HG03097 (cell line): Measurements from ENCODE around the gene C19orf25.
"Not testable (repeated sequence)": the region's sequence is repeated elsewhere in the genome, so short reads cannot be mapped to it uniquely, and the experiment has no call there.

ENCODE experiments used
- ATAC-seq: cut with Tn5 transposase; IDR thresholded peaks from one replicate; pipeline ENCODE4 v1.9.1; 2021; ENCODE audit not compliant: unreplicated experiment, low FRiP score

The C19orf25 gene

DNA sequence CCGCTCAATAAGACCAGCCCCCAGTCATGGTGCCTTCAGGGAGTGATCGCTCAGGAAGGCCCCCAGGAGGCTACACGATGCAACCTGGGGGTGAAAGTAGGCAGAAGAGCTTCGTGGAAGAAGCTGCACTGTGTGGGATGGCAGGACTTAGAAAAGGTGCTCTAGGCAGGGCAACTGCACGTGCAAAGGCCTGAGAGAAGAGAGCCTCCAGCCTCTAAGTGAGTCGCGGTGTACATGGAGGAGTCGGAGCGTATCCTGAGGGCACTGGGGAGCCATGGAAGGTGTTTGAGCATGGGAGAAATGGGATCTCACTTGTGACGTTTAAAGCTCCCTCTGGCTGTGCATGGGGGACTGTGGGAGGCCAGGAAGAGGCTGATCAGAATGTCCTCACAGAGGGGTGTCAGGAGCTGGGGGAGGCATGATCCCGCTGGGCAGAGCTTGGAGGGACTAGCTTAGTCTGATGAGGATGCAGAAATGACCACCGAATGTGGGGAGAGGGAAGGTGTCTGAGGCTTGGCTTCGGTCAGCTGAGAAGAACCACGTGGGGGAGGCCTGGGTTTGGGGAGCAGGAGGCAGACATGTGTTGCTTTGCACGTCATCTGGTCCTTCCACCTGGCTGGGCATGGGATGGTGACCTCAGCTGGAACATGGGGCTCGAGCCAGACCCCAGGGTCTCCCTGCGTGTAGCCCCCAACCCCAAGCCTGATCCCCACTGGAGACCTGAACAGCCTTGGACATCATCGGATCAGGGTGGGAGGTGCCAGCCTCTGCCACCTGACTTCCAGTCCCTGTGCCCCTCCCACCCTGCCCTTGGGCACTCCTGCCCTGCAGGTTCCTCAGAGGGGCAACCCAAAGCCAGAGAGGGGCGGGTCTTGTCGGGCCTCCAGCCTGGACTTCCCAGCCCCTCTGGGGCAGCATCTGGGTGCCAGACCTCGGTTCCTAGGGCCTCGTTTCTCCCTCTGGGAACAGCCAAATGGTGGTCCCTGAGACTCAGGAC, 28.0 kb downstream of the C19orf25 start:
- ATAC-seq: no peak

DNA sequence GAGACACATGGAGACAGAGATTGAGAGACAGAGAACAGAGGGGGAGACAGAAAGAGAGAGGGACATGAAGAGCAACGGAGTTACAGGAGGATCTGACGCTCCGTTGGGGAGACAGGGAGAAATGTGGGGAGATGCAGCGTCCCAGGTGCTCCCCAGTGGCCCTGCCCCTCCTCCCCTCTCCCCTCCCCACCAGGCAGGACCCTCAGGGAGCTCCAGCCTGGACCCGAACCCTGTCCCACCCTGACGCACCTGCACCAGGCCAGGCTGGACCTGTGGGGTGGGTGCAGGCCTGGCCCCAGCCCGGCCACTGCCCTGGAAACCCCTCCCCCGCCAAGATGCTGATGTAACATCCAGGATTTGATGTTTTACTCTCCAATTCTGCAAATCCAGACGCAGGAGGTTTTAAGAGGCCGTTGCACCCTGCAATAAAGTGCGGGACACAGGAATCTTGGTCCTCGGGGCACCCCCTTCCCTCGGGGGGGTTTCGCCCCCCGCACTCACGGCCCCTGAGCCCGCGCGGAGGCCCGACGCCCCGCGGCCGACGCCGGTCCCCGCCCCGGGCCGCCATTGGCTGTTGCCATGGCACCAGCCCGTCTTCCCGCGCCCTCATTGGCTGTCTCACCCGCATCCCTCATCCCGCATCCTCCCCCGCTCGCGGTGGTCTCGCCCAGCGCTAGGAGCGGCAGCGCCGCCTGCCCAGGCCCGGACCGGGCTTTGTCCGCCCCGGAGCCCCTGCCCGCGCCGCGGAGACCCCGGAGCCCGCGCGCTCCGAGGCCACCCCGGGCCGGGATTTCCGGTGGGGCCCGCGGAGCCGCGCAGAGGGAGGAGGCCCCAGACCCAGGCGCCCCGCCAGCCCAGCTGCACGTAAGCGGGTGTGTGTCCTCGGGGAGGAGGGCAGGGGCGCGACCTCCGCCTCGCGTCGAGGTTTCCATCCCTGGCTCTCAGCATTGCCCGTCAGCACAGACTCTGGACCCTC, 29.3 kb downstream of the C19orf25 start, which contains the start of gene APC2:
TSS of gene APC2 (plus strand) at position 655 of the 976 bp plus-strand sequence. CDS start 2,881 bp downstream, outside the sequence.
- no peak for ATAC-seq

DNA sequence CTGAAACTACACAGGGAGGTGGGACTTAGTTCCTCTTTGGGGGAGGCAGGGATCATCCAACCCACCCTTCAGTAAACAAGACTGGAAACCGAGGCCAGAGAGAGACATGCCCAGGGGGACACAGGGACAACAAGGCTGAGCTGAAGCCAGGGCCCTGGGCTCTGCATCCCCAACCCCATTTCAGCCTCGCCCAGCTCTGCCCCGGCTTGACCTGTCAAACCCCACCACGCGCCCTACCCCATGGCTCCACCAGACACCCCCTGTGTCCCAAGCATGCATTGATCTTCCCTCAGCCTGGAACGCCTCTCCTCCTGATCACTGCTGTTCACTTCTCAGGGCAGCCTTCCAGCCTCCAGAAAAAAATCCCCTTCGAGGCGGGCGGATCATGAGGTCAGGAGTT, 31.1 kb downstream of the C19orf25 start:
- no peak for ATAC-seq

DNA sequence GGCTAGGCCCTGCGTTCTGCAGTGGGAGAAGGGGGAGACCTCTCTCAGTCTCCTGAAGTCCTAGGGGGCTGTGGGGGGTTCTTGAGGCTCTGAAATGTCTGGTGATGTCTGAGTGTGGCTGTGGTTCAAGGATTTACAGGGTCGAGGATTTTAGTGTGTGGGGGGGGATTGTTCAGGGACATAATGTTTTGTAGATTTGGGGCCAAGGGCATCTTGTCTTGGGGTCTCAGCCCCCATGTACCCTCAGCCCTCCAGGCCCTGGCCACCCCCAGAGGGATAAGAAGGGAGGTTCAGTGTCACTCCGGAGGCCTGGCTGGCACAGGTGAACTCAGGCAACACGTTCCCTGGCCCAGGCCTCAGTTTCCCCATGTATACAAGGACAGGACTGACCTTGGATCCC, 31.5 kb downstream of the C19orf25 start:
- ATAC-seq: no peak

DNA sequence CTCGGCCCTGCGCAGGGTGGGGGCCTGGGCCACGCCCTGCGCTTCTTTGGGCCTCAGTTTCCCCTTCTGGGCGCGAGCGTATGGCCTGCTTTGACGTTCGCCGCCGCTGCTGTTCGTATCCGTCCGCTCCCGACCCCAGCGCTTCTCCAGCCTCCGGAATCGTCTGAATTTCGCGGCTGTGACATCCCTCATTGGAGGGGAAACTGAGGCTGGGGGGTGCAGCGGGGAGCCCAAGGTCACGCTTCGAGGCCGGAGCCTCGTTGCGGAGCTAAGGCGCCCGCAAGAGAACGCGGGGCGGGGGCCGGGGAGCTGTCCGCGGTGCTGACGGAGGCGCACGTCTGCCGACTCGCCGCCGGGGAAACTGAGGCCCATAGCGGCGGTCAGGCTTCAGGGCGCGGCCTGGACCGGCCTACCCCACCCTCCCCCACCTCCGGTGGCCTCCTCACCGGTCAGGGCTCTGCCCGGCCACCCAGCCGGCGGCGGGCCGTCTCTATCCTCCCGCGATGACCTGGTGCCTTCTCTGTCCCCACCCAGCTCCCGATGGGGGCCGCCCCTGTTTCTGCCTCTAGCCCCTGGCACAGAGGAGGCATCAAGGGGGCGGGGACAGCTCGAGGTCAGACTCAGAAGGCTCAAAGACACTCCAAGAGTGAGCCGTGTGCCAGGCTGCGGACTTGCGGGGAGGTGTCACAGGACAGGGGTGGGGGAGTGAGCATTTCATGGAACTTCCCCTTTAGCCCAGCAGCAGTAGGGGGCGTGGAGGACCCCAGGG, 32.1 kb downstream of the C19orf25 start:
- ATAC-seq: no peak

DNA sequence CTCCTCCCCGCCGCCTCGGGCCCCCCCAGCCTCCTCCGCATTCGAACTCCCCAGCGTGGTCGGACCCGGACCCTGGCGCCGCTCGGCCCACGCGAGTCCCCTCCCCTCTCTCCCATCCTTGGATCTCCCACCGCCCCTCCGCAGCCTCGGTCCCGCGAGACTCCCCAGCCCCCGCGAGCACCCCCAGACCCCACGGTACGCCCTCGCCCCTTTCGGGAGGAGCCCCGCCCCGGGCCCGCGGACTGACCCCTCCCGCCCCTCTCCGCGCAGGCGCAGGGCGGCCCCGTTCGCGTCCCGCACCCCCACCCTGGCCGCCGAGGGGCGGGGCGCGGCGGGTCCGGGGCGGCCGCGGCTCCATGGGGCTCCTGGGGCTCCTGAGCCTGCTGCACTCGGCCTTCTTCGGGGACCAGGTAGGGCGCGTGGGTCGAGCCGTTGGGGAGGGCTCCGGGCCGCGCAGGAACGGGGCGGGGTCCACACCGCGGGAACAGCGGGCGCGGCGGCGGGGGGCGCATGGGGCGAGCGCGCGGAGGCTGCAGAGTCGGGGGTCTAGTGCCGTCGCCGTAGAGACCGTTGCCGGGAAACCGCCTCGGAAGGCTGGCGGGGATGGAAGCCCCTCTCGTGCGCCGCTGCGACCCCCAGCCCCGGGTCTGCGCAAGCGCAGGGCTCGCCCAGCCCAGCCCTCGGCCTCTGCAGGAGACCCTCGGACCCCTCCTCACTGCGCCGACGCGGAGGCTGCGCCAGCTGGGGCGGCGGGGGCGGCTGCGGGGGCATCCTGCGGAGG, 32.9 kb downstream of the C19orf25 start:
- ATAC-seq: no peak

DNA sequence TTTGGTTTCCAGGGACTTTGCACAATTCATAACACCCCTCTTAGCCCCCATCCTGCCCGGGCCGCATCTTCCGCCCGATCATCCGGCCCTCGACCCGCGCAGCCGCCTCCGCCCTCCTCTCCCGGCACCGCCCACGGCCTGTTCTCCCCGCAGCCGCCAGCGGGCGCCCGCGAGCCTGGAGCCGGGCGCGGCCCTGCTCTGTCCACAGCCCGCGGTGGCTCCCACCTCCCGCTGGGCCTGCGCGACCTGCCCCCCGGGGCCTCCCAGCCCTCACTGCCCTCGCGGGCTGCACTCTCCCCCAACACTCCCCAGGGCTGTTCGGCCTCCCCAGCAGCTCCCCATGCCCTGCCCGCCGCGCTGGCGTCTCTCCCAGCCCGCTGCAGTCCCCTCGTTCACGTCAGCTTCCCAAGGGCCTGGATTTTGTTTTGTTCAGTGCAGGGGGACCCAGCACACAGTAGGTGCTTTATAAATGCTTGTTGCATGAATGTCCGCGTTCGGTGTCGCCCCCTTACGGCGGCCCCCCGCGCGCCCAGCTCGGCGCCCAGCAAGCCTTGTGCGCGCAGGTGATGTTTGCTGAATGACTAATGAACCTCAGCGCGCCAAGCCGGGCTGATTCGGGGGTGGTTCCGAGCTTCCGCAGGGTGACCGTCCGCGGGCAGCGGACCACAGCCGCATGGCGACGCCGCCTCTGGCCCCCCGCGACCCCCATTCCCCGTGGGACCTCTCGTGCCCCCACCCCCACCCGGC, 33.7 kb downstream of the C19orf25 start:
- peak; percentile 75 for ATAC-seq

DNA sequence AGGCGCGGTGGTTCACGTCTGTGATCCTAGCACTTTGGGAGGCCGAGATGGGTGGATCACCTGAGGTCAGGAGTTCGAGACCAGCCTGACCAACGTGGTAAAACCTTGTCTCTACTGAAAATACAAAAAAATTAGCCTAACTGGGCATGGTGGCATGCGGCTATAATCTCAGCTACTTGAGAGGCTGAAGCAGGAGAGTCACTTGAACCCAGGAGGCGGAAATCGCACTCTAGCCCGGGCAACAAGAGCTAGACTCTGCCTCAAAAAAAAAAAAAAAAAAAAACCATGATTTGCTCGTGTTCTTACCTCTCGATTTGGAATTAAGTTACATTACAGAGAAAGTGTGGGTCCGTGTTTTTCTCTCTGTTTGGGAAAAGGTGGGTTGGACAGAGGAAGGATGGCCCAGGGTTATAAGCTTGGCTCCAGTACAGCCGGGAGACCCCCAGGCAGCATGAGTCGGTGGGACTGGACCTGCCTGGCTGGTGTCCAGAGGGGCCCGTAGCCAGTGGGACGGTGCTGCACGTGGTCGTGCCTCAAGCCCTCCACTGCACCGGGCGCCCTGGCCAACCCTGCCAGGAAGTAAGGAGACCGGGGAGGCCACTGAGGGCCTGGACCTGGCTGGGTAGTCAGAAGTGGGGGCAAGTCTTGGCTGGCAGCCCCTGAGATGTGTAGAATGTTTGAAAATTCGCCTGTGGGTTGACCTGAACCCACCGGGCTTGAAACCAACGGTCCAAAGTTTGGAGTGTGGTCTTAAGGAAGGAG, 37.2 kb downstream of the C19orf25 start:
- ATAC-seq: no peak

DNA sequence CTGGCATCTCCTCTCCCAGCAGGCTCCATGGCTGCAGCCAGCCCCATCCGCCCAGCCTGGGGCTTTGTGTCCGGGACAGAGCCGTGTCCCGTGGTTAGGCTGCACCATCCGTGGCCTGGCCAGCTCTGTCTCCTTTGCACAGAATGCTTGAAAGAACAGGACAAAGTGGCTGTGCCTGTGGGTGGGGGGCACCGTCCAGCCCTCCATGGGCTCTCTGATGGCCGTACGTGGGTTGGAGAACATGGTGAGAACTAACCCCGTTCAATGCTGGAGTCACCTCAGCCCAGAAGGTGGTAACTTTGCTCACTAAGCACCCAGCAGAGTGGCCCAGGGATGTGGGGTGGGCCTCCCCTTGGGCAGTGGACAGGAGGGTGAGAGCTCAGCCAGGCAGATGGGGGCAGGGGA, 38.0 kb downstream of the C19orf25 start:
- no peak for ATAC-seq

DNA sequence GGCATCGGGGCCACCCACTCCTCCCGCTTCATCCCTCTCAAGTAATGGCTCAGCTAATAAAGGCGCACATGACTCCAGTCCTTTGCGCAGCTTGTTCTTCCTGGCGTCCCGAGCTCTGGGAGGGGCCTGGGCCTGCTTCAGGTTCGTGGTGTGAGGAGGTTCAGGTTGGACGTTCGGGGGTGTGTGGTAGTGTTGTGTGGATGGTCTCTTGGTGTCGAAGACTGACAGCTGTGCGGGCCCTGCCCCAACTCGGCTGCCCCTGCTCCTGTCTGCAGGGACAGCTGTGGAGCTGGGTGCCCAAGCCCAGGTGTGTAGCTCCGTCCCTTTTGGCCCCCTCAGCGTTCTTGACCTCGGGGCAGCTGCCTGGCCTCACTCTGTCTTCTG, 38.6 kb downstream of the C19orf25 start:
- ATAC-seq: no peak

DNA sequence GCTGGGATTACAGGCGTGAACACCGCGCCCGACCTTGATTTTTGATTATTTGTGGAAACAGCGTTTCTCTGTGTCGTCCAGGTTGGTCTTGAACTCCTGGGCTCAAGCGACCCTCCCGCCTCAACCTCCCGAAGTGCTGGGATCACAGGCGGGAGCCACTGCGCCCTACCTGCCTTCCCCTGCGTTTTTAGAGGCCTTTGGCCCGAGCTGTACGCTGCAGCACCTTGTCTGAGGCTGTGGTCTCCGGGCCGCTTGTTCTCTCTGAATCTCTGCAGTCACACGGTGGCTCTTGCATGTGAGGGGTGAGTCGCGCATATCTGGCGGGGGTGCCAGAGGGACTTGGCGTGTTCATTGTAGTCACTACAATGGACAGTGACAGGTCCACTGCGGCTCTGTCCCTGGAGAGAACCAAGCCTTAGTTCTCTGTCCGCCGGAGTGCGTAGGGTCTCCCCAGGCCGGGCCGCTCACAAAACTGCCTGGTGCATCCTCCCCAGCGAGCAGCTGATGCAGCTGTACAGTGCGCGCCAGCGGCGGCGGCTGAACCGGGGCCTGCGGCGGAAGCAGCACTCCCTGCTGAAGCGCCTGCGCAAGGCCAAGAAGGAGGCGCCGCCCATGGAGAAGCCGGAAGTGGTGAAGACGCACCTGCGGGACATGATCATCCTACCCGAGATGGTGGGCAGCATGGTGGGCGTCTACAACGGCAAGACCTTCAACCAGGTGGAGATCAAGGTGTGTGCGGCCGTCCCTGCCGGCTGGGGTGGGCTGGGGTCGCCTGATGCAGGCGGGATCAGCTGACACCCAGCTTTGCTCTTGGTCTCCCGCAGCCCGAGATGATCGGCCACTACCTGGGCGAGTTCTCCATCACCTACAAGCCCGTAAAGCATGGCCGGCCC, 39.2 kb downstream of the C19orf25 start:
- not testable (repeated sequence) for ATAC-seq

DNA sequence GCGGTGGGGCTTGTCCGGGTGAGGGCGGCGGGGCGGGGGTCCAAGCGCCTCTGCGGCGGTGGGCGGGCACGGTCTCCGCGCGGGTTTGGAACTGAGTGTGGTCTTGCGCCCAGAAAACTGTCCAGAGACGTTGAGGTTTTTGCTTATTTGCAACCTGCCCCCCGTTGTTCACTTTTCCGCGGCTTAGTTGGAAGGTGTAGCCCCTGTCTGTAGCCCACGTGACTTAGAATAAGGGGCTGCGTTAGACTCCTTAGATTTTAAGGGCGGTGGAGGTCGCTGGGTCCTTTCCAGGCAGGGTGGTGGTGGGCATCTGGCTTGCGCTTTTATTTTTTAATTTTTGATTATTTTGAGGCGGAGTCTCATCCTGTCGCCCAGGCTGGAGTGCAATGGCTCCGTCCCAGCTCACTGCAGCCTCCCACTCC, 40.1 kb downstream of the C19orf25 start:
- no peak for ATAC-seq

DNA sequence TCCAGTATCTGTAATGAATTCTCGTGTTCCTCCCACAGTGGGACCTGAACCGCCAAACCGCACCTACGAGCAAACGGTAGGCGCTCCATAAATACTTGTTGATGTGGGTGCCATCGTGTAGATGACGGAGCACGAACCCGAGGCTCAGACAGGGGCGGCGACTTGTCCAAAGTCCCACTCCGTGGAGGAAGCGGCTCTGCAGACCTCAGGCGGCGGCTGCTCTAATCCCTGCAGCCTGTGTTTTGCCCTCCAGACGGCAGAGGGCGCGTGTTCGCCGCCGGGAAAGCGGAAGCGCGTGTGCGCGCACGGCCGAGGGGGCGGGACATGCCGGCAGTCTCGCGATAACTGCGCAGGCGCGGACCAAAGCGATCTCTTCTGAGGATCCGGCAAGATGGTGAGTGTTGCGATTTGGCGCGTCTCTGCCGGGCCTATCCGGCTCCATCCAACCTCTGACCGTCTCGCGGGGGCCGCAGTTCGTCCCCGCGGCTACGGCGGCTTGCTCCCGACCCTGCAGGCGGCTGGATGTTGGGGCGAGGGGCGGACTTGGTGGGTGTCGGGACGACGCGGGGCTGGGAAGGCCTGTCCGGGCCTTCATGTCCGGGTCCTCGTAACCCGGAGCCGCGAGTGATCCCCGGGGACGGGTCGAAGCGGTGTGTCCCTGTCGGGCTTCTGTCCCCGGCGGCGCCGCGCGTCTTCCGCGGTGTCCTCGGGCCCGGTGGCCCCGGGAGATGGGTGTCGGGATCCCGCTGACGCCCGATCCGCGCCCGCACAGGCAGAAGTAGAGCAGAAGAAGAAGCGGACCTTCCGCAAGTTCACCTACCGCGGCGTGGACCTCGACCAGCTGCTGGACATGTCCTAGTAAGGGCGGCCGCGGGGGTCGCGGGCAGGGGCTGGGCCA, 40.7 kb downstream of the C19orf25 start, which contains the start of gene RPS15:
TSS of gene RPS15 (plus strand) at position 362 of the 898 bp plus-strand sequence. CDS start at position 392, 30 bp downstream.
- ATAC-seq: peak; percentile 75

DNA sequence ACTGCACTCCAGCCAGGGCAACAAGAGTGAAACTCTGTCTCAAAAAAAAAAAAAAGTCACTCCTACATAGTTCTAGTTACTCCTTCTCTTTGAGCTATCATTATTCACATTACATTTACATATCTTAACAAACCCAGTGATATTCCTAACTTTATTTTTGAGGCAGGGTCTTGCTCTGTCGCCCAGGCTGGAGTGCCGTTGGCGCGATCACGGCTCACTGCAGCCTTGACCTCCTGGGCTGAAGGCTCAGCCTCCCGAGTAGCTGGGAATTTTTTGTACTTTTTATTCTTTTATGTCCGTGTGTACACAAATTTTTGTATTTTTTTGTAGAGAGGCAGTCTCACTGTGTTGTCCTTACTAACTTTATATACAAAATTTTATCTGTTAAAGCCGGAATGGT, 41.4 kb downstream of the C19orf25 start:
- ATAC-seq: no peak

DNA sequence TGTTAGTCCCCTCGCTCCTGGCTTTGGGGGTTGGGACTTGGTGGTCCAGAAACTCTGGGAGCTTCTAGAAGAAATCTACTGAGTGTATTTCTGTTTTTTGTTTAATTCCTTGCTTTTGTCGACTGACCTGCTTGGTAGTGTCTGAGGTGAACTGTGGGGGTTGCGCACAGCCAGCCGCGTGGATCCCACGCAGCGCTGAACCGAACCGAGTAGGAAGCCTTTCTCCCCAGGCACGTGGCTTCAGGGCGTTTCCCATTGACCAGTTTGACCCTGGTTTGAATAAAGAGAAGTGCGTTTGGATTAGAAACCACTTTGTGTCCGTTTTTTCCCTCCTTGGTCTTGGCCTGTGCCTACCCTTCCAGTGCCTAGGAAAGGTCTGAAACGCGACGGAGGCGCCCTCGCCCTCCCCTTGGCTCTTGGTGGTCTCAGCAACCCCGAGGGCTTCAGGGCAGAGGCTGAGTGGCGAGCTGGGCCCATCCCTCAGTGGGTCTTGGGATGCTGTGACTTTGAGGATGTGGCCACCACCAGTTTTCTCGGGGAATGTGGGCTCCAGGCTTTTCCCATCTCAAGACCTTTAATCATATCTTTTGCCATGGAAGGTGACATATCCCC, 43.5 kb downstream of the C19orf25 start:
- no peak for ATAC-seq
